Osteocyte (in vitro differentiated cells): ENCODE measurements around the gene SAMD14. TPM values are rescaled to one million over a fixed set of nuclear protein-coding genes. Genes with fewer than 3 reads are reported as not detected.
"Not testable (repeated sequence)": the region's sequence is repeated elsewhere in the genome, so short reads cannot be mapped to it uniquely, and the experiment has no call there.

Experiments
- DNase-seq: peaks from one replicate; pipeline ENCODE4 v3.0.0; 2021; ENCODE audit warnings: mixed read lengths; ENCODE audit not compliant: unreplicated experiment; ENCODE audit errors: extremely low spot score
- H3K27ac Mint-ChIP-seq: one replicate; pipeline ENCODE4 v1.8.0; 2021; ENCODE audit warnings: mild to moderate bottlenecking, mixed read lengths; ENCODE audit not compliant: unreplicated experiment
- H3K27me3 Mint-ChIP-seq: one replicate; pipeline ENCODE4 v1.8.0; 2021; ENCODE audit warnings: mixed read lengths; ENCODE audit not compliant: unreplicated experiment
- H3K36me3 Mint-ChIP-seq: one replicate; pipeline ENCODE4 v1.8.0; 2021; ENCODE audit warnings: mixed read lengths; ENCODE audit not compliant: unreplicated experiment
- H3K4me1 Mint-ChIP-seq: one replicate; pipeline ENCODE4 v1.8.0; 2021; ENCODE audit warnings: mixed read lengths; ENCODE audit not compliant: unreplicated experiment
- H3K4me3 Mint-ChIP-seq: one replicate; pipeline ENCODE4 v1.8.0; 2021; ENCODE audit warnings: mild to moderate bottlenecking, moderate library complexity, mixed read lengths; ENCODE audit not compliant: unreplicated experiment
- H3K9me3 Mint-ChIP-seq: one replicate; pipeline ENCODE4 v1.8.0; 2021; ENCODE audit warnings: mixed read lengths; ENCODE audit not compliant: unreplicated experiment
- total RNA-seq: library from RNA; stranded (reverse); gene quantifications from 2 replicates; pipeline ENCODE4 v1.2.1, GENCODE V29; 2021
- TF ChIP-seq, protein P1 (sequence below): fragments of 200-600 bp; sonication (generic); IDR thresholded peaks from 2 replicates; pipeline ENCODE4 v1.5.0; 2021; ENCODE audit warnings: antibody characterized with exemption, mild to moderate bottlenecking, moderate library complexity

SAMD14 gene
- total RNA-seq, 1 donor from 2014 or later: 36.8 TPM

DNA sequence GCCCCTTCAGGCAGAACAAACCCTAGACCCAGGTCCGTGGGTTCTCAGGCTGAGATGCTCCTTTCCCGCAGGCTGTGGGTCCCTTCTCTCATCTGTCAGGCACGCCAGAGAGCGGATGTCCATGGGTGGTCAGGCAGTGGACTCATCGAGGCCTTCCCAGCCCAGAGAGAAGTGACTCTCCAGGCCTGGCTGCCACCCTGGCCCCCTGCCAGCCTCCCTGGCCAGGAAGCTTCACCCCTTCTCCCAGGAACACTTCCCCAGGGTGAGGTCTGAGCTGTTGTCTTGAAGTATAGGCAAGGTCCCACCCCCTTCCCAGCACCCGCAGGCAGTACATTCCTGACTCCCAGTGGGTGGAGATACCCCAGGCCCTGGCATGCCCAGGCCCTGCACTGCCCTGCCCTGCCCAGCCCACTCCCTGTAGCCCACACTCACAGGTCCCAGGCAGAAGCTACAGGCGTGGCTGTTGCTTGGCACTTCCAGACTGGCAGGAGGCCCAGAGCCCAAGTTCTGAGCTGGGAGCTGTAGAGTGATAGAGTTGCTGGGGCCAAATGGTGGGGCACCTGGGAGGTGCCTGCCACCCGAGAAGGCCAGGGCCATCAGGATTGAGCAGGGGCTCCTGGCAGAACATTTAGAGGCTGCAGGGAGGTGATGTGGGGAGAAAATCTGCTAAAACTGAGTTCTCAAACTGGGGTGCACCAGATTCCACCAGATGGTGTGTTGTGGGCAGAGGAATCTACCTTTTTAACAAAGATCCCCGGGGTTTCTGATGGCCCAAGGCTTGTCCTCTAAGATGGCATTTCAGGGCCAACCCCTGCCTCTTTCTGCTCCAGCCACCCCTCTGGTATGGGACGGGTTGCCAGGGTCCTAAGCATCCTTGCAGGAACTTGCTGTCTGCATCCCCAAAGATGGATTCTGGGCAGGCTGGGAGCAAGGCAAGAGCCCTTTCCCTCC lies 67.4 kb downstream of the SAMD14 start:
- TF ChIP-seq, protein P1, sequence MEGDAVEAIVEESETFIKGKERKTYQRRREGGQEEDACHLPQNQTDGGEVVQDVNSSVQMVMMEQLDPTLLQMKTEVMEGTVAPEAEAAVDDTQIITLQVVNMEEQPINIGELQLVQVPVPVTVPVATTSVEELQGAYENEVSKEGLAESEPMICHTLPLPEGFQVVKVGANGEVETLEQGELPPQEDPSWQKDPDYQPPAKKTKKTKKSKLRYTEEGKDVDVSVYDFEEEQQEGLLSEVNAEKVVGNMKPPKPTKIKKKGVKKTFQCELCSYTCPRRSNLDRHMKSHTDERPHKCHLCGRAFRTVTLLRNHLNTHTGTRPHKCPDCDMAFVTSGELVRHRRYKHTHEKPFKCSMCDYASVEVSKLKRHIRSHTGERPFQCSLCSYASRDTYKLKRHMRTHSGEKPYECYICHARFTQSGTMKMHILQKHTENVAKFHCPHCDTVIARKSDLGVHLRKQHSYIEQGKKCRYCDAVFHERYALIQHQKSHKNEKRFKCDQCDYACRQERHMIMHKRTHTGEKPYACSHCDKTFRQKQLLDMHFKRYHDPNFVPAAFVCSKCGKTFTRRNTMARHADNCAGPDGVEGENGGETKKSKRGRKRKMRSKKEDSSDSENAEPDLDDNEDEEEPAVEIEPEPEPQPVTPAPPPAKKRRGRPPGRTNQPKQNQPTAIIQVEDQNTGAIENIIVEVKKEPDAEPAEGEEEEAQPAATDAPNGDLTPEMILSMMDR: no peak
- peak; percentile 95 for DNase-seq
- peaks cover 8% of the 10 kb centered on the region for H3K36me3 Mint-ChIP-seq
- H3K9me3 Mint-ChIP-seq: no peaks in the 10 kb centered on the region
- H3K27ac Mint-ChIP-seq: peak overlapping the region; percentile 95
- H3K27me3 Mint-ChIP-seq: no peaks in the 10 kb centered on the region
- peaks cover 87% of the 10 kb centered on the region for H3K4me1 Mint-ChIP-seq
- H3K4me3 Mint-ChIP-seq: peak overlapping the region; percentile 63

DNA sequence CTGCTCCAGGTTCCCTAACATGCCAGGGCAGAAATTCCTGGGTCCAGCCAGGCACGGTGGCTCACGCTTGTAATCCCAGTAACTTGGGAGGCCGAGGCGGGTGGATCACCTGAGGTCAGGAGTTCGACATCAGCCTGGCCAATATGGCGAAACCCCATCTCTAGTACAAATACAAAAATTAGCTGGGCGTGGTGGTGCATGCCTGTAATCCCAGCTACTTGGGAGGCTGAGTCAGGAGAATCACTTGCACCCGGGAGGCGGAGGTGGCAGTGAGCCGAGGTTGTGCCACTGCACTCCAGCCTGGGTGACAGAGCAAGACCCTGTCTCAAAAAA lies 68.3 kb downstream of the SAMD14 start:
- not testable (repeated sequence) for DNase-seq, H3K36me3 Mint-ChIP-seq, H3K4me3 Mint-ChIP-seq, H3K9me3 Mint-ChIP-seq, H3K27me3 Mint-ChIP-seq
- Mint-ChIP-seq H3K27ac (peak overlapping the region; percentile 95), H3K4me1 (peaks cover 92% of the 10 kb centered on the region)

- no peak overlapping the region for H3K4me3 Mint-ChIP-seq
- peak overlapping the region; percentile 95 for H3K27ac Mint-ChIP-seq
- peaks cover 8% of the 10 kb centered on the region for H3K36me3 Mint-ChIP-seq
- DNase-seq: no peak
- H3K27me3 Mint-ChIP-seq: no peaks in the 10 kb centered on the region
- TF ChIP-seq, protein P1: no peak
- H3K4me1 Mint-ChIP-seq: peaks cover 88% of the 10 kb centered on the region
- no peaks in the 10 kb centered on the region for H3K9me3 Mint-ChIP-seq
Observed at GRCh38 chr17:50060951-50061712, 68.8 kb downstream of the SAMD14 start.

Other genes with a start within 250 kb of the SAMD14 start
- gene DLX4, start 161.0 kb downstream of the SAMD14 start, total RNA-seq: not detected in 2 replicates
- gene DLX3, start 134.9 kb downstream of the SAMD14 start, total RNA-seq: not detected in 2 replicates
- 201 and 221 TPM in 2 replicates for gene ITGA3, start 74.0 kb downstream of the SAMD14 start, total RNA-seq
- 66.2 and 67.0 TPM in 2 replicates for gene PDK2, start 34.8 kb downstream of the SAMD14 start, total RNA-seq
- gene PPP1R9B, start 20.5 kb upstream of the SAMD14 start, total RNA-seq: 175 and 176 TPM in 2 replicates
- 12.0 and 13.0 TPM in 2 replicates for gene SGCA, start 35.8 kb upstream of the SAMD14 start, total RNA-seq
- 25,918 and 28,023 TPM in 2 replicates for gene COL1A1, start 71.5 kb upstream of the SAMD14 start, total RNA-seq
- gene TMEM92, start 144.3 kb upstream of the SAMD14 start, total RNA-seq: 4.3 and 6.6 TPM in 2 replicates
- 31.6 and 32.0 TPM in 2 replicates for gene XYLT2, start 216.0 kb upstream of the SAMD14 start, total RNA-seq
- gene MRPL27, start 243.0 kb upstream of the SAMD14 start, total RNA-seq: 54.5 and 59.0 TPM in 2 replicates
- 2.8 and 3.6 TPM in 2 replicates for gene EME1, start 243.1 kb upstream of the SAMD14 start, total RNA-seq